Esophagus muscularis mucosa (tissue), 3 donors: Measurements from ENCODE around the gene PROCA1.

Experiments used
- CTCF ChIP-seq, 3 experiments: fragments of 200-600 bp in 2 of 3; fragments of 450-650 bp in 1 of 3; sonication (generic) in 2 of 3; IDR thresholded peaks; one replicate each; pipeline ENCODE4 v1.5.1; 2017 to 2019; ENCODE audit warnings: antibody characterized with exemption in 3 of 3, mild to moderate bottlenecking in 2 of 3, moderate library complexity in 1 of 3
- POLR2A ChIP-seq: fragments of 450-650 bp; IDR thresholded peaks from one replicate; pipeline ENCODE4 v1.6.1; 2017; ENCODE audit warnings: antibody characterized with exemption, moderate library complexity, mild to moderate bottlenecking, low read depth

DNA sequence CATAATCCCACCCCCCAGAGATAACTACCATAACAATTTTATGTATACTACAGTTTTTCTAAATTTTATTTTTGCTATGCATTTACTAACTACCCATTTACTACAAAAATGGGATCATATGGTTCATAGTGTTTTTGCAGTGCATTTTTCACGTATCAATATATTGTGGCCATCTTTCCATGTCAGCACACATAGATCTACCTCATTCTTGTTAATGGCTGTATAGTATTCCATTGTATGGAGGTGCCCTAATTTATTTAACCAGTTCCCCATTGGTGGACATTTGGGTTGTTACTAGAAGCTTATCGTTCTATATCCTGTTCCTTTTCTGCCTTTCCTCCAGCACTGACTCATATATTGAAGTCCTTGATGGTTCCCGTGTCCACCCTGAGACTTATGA lies 22.7 kb downstream of the PROCA1 start:
- TF ChIP-seq CTCF (IDR thresholded peaks at IDR 0.05) (no peak), POLR2A (no peak)
